Testis (tissue), 2 donors: Measurements from ENCODE around the gene TBC1D22A.

Experiments used
- CTCF ChIP-seq, 3 experiments: fragments of 450-650 bp in 2 of 3; fragments of 200-600 bp in 1 of 3; sonication (generic) in 1 of 3; IDR thresholded peaks; one replicate each; pipeline ENCODE4 v1.5.1; 2016 to 2019; ENCODE audit warnings: antibody characterized with exemption in 3 of 3, mild to moderate bottlenecking in 2 of 3, moderate library complexity in 1 of 3
- POLR2A ChIP-seq: fragments of 450-650 bp; IDR thresholded peaks from one replicate; pipeline ENCODE4 v1.6.1; 2017; ENCODE audit warnings: antibody characterized with exemption, mild to moderate bottlenecking, moderate library complexity

GRCh38 chr22:47034076-47034808, 271.8 kb downstream of the TBC1D22A start:
- no peak for TF ChIP-seq CTCF (IDR thresholded peaks at IDR 0.05)
- no peak for TF ChIP-seq POLR2A
